Measurements from ENCODE around the gene CCDC85C.

The CCDC85C gene

GRCh38 chr14:99633141-99633540 lies 29.1 kb upstream of the CCDC85C start:
- in situ Hi-C loops (cut with MboI; ENCODE audit: low pct_unique_long_range_greater_than_20kb, low sequenced_read_pairs) = no loop called here
- DNase-seq = no peak

- in situ Hi-C loops (cut with MboI; ENCODE audit: low pct_unique_long_range_greater_than_20kb, low sequenced_read_pairs) = no loop called here
- DNase-seq = no peak
Observed at GRCh38 chr14:99632410-99633035, 28.5 kb upstream of the CCDC85C start.

GRCh38 chr14:99630202-99630601 lies 26.2 kb upstream of the CCDC85C start:
- no peak for DNase-seq
- in situ Hi-C loops (cut with MboI; ENCODE audit: low pct_unique_long_range_greater_than_20kb, low sequenced_read_pairs) = no loop called here

- in situ Hi-C loops (cut with MboI; ENCODE audit: low pct_unique_long_range_greater_than_20kb, low sequenced_read_pairs) = loop anchor here (10.0 kb wide), 1 partner anchor 104 kb away; no protein-coding TSS in a partner anchor
- DNase-seq = peak; percentile 77
Observed at GRCh38 chr14:99628887-99629618, 25.0 kb upstream of the CCDC85C start.

- in situ Hi-C loops (cut with MboI; ENCODE audit: low pct_unique_long_range_greater_than_20kb, low sequenced_read_pairs) = loop anchor here (10.0 kb wide), 1 partner anchor 103 kb away; no protein-coding TSS in a partner anchor
- no peak for DNase-seq
Observed at GRCh38 chr14:99627510-99628381, 23.7 kb upstream of the CCDC85C start.

GRCh38 chr14:99627100-99627499 lies 23.1 kb upstream of the CCDC85C start:
- no peak for DNase-seq
- in situ Hi-C loops (cut with MboI; ENCODE audit: low pct_unique_long_range_greater_than_20kb, low sequenced_read_pairs) = loop anchor here (10.0 kb wide), 1 partner anchor 102 kb away; no protein-coding TSS in a partner anchor

- DNase-seq = no peak
- in situ Hi-C loops (cut with MboI; ENCODE audit: low pct_unique_long_range_greater_than_20kb, low sequenced_read_pairs) = loop anchor here (10.0 kb wide), 1 partner anchor 101 kb away; no protein-coding TSS in a partner anchor
Observed at GRCh38 chr14:99626041-99626648, 22.1 kb upstream of the CCDC85C start.

GRCh38 chr14:99625476-99625875 lies 21.5 kb upstream of the CCDC85C start:
- no peak for DNase-seq
- in situ Hi-C loops (cut with MboI; ENCODE audit: low pct_unique_long_range_greater_than_20kb, low sequenced_read_pairs) = loop anchor here (10.0 kb wide), 1 partner anchor 101 kb away; no protein-coding TSS in a partner anchor

GRCh38 chr14:99624971-99625370 lies 21.0 kb upstream of the CCDC85C start:
- DNase-seq = no peak
- in situ Hi-C loops (cut with MboI; ENCODE audit: low pct_unique_long_range_greater_than_20kb, low sequenced_read_pairs) = loop anchor here (10.0 kb wide), 1 partner anchor 100 kb away; no protein-coding TSS in a partner anchor

GRCh38 chr14:99624024-99624423 lies 20.0 kb upstream of the CCDC85C start:
- in situ Hi-C loops (cut with MboI; ENCODE audit: low pct_unique_long_range_greater_than_20kb, low sequenced_read_pairs) = loop anchor here (10.0 kb wide), 1 partner anchor 99 kb away; no protein-coding TSS in a partner anchor

GRCh38 chr14:99621948-99622347 lies 17.9 kb upstream of the CCDC85C start:
- in situ Hi-C loops (cut with MboI; ENCODE audit: low pct_unique_long_range_greater_than_20kb, low sequenced_read_pairs) = loop anchor here (10.0 kb wide), 1 partner anchor 97 kb away; no protein-coding TSS in a partner anchor

More at GRCh38 chr14:99624024-99624423, 20.0 kb upstream of the CCDC85C start:
- no peak for DNase-seq

GRCh38 chr14:99619835-99620834 lies 16.1 kb upstream of the CCDC85C start:
- in situ Hi-C loops (cut with MboI; ENCODE audit: low pct_unique_long_range_greater_than_20kb, low sequenced_read_pairs) = loop anchor here (10.0 kb wide), 1 partner anchor 95 kb away; no protein-coding TSS in a partner anchor
- DNase-seq = no peak

More at GRCh38 chr14:99621948-99622347, 17.9 kb upstream of the CCDC85C start:
- no peak for DNase-seq

GRCh38 chr14:99616832-99617800 lies 13.1 kb upstream of the CCDC85C start:
- in situ Hi-C loops (cut with MboI; ENCODE audit: low pct_unique_long_range_greater_than_20kb, low sequenced_read_pairs) = no loop called here
- DNase-seq = no peak

- no peak for DNase-seq
- in situ Hi-C loops (cut with MboI; ENCODE audit: low pct_unique_long_range_greater_than_20kb, low sequenced_read_pairs) = no loop called here
Observed at GRCh38 chr14:99615497-99616157, 11.6 kb upstream of the CCDC85C start.

GRCh38 chr14:99612738-99613330 lies 8.8 kb upstream of the CCDC85C start:
- in situ Hi-C loops (cut with MboI; ENCODE audit: low pct_unique_long_range_greater_than_20kb, low sequenced_read_pairs) = no loop called here
- DNase-seq = no peak
